HepG2 (cell line): ENCODE results near the gene SSBP1. TPM values are rescaled to one million over a fixed set of nuclear protein-coding genes. Genes with fewer than 3 reads are reported as not detected.
A peak's percentile ranks its signal among the peaks of the same experiment; 100 is the strongest.

ENCODE experiments used
- CCDC6 ChIP-seq: sonication (generic); formaldehyde crosslinking; IDR thresholded peaks from 2 replicates; pipeline ENCODE4 v1.8.1; 2022; ENCODE audit warnings: mild to moderate bottlenecking, missing genetic modification reagents, moderate library complexity
- FOXK2 ChIP-seq: fragments of 450-650 bp; IDR thresholded peaks from 2 replicates; pipeline ENCODE4 v1.6.1; 2016
- HMG20B ChIP-seq: conservative IDR thresholded peaks from 2 replicates; pipeline ENCODE4 v1.6.1; 2016; ENCODE audit warnings: missing genetic modification reagents, missing compliant biosample characterization
- MYC ChIP-seq: sonication (generic); formaldehyde crosslinking; IDR thresholded peaks from 2 replicates; pipeline ENCODE4 v1.9.0; 2021; ENCODE audit warnings: missing genetic modification reagents, borderline replicate concordance
- NONO ChIP-seq, 2 experiments: fragments of 450-650 bp in 1 of 2; sonication (generic) in 1 of 2; formaldehyde crosslinking in 1 of 2; IDR thresholded peaks in 1 of 2; conservative IDR thresholded peaks in 1 of 2; 2 replicates each; pipeline versions ENCODE4 v1.6.1 to v1.8.0; 2017 to 2022; ENCODE audit warnings: mild to moderate bottlenecking in 1 of 2, missing genetic modification reagents in 1 of 2, moderate library complexity in 1 of 2
- PAWR ChIP-seq: sonication (generic); formaldehyde crosslinking; IDR thresholded peaks from 2 replicates; pipeline ENCODE4 v1.4.0; 2020; ENCODE audit warnings: missing genetic modification reagents, mild to moderate bottlenecking, borderline replicate concordance
- POLR2AphosphoS5 ChIP-seq: IDR thresholded peaks from 2 replicates; pipeline ENCODE4 v1.6.1; 2012; ENCODE audit warnings: low read depth, low read length
- RNF2 ChIP-seq: fragments of 450-650 bp; conservative IDR thresholded peaks from 2 replicates; pipeline ENCODE4 v1.6.1; 2016; ENCODE audit warnings: low read depth
- ZFX ChIP-seq: sonication (generic); formaldehyde crosslinking; IDR thresholded peaks from 2 replicates; pipeline ENCODE4 v1.4.0; 2020; ENCODE audit warnings: mild to moderate bottlenecking, low read depth, missing genetic modification reagents, moderate library complexity
- ZNF180 ChIP-seq: sonication (generic); formaldehyde crosslinking; IDR thresholded peaks from 2 replicates; pipeline ENCODE4 v1.4.0; 2020; ENCODE audit warnings: low read depth, missing genetic modification reagents, borderline replicate concordance
- ZSCAN21 ChIP-seq: sonication (generic); formaldehyde crosslinking; IDR thresholded peaks from 2 replicates; pipeline ENCODE4 v1.8.0; 2022; ENCODE audit warnings: mild to moderate bottlenecking, missing genetic modification reagents, moderate library complexity, borderline replicate concordance
- polyA plus RNA-seq, 8 experiments: library from polyadenylated mRNA; depleted of rRNA in 3 of 8; stranded (reverse) in 7 of 8; unstranded in 1 of 8; fragments of >200 nt; fragmentation: Illumina TruSeq in 4 of 8; extraction: Trizol in 4 of 8; gene quantifications; 2 replicates each; pipeline versions ENCODE4 v1.2.1 to v1.2.3, GENCODE V29; 2011 to 2016; ENCODE audit warnings: low read depth in 4 of 8, missing spikeins in 1 of 8, mixed read lengths in 1 of 8; ENCODE audit not compliant: insufficient read depth in 1 of 8
- total RNA-seq, 5 experiments: library from RNA; depleted of rRNA; stranded (reverse); fragments of >200 nt; fragmentation: Illumina TruSeq; extraction: Trizol; gene quantifications; 2 replicates each; pipeline ENCODE4 v1.2.3, GENCODE V29; 2016; ENCODE audit warnings: low read depth in 1 of 5
- TF ChIP-seq, protein P1 (sequence below): sonication (generic); formaldehyde crosslinking; IDR thresholded peaks from 2 replicates; pipeline ENCODE4 v1.5.0; 2020; ENCODE audit warnings: missing genetic modification reagents
- TF ChIP-seq, protein P2 (sequence below): sonication (generic); formaldehyde crosslinking; IDR thresholded peaks from 2 replicates; pipeline ENCODE4 v1.4.0; 2020; ENCODE audit warnings: missing genetic modification reagents, borderline replicate concordance
- TF ChIP-seq, protein P3 (sequence below): sonication (generic); formaldehyde crosslinking; IDR thresholded peaks from 2 replicates; pipeline ENCODE4 v1.4.0; 2020; ENCODE audit warnings: missing genetic modification reagents
- TF ChIP-seq, protein P4 (sequence below): sonication (generic); formaldehyde crosslinking; IDR thresholded peaks from 2 replicates; pipeline ENCODE4 v1.4.0; 2020; ENCODE audit warnings: mild to moderate bottlenecking, missing genetic modification reagents, borderline replicate concordance
- TF ChIP-seq, protein P5 (sequence below), 2 experiments: sonication (generic) in 1 of 2; formaldehyde crosslinking in 1 of 2; IDR thresholded peaks; 2 replicates each; pipeline versions ENCODE4 v1.4.0 to v1.6.1; 2018 to 2020; ENCODE audit warnings: missing genetic modification reagents in 2 of 2, borderline replicate concordance in 1 of 2, low read depth in 1 of 2, mild to moderate bottlenecking in 1 of 2, missing biosample characterization in 1 of 2

The SSBP1 gene
- total and polyA plus RNA-seq, 2 of the 13 experiments (the other 11 are each of a cell fraction or from before 2014, with no cell fraction given): 64.4 to 254 TPM

DNA sequence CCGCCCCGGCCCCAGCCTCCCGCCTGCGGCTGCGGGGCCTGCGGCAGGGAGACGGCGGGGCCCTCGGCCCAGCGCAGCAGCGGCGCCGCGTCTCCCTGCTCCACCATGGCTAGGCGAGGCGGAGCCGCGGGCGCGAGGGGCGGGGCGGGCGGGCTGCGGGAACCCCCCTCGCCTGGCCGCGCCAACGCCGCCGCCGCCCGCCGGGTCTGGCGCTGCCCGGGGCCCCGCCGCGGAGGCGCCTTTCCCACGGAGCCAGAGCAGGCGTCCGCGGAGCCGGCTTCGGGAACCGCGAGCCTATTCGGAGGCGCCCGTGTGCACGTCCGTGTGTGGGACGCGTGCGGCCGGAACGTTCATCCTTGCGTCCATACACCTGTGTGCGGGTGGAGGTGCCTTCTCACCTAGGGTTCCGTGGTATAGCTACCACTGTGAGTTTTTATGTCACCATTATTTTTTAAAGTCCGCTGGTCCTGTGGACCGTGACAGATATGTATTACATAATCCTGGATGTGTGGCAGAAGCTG lies 36.1 kb upstream of the SSBP1 start, which contains the start of gene DENND11 (continued):
- TF ChIP-seq ZFX (CRISPR knock-in tag): 0 out of 2 replicates have a peak, but pooled peaks have one; percentile 7
- TF ChIP-seq FOXK2: no peak
- TF ChIP-seq, protein P1, sequence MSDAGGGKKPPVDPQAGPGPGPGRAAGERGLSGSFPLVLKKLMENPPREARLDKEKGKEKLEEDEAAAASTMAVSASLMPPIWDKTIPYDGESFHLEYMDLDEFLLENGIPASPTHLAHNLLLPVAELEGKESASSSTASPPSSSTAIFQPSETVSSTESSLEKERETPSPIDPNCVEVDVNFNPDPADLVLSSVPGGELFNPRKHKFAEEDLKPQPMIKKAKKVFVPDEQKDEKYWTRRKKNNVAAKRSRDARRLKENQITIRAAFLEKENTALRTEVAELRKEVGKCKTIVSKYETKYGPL (CRISPR knock-in tag): no peak
- TF ChIP-seq MYC: 0 out of 2 replicates have a peak, but pooled peaks have one; percentile 33
- no peak for TF ChIP-seq HMG20B (CRISPR knock-in tag)
- no peak for TF ChIP-seq PAWR (CRISPR knock-in tag)
- no peak for TF ChIP-seq POLR2AphosphoS5
- TF ChIP-seq, protein P2, sequence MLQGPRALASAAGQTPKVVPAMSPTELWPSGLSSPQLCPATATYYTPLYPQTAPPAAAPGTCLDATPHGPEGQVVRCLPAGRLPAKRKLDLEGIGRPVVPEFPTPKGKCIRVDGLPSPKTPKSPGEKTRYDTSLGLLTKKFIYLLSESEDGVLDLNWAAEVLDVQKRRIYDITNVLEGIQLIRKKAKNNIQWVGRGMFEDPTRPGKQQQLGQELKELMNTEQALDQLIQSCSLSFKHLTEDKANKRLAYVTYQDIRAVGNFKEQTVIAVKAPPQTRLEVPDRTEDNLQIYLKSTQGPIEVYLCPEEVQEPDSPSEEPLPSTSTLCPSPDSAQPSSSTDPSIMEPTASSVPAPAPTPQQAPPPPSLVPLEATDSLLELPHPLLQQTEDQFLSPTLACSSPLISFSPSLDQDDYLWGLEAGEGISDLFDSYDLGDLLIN (CRISPR knock-in tag): no peak
- no peak for TF ChIP-seq CCDC6
- no peak for TF ChIP-seq ZNF180
- TF ChIP-seq, protein P3, sequence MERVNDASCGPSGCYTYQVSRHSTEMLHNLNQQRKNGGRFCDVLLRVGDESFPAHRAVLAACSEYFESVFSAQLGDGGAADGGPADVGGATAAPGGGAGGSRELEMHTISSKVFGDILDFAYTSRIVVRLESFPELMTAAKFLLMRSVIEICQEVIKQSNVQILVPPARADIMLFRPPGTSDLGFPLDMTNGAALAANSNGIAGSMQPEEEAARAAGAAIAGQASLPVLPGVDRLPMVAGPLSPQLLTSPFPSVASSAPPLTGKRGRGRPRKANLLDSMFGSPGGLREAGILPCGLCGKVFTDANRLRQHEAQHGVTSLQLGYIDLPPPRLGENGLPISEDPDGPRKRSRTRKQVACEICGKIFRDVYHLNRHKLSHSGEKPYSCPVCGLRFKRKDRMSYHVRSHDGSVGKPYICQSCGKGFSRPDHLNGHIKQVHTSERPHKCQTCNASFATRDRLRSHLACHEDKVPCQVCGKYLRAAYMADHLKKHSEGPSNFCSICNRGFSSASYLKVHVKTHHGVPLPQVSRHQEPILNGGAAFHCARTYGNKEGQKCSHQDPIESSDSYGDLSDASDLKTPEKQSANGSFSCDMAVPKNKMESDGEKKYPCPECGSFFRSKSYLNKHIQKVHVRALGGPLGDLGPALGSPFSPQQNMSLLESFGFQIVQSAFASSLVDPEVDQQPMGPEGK (CRISPR knock-in tag): 0 out of 2 replicates have a peak, but pooled peaks have one; percentile 25
- no peak for TF ChIP-seq NONO (IDR thresholded peaks at IDR 0.05)
- TF ChIP-seq NONO (CRISPR knock-in tag; conservative IDR thresholded peaks at IDR 0.05): peak; percentile 48; the same call in 1 of the 2 replicates
- no peak for TF ChIP-seq ZSCAN21 (CRISPR knock-in tag)
- TF ChIP-seq, protein P4, sequence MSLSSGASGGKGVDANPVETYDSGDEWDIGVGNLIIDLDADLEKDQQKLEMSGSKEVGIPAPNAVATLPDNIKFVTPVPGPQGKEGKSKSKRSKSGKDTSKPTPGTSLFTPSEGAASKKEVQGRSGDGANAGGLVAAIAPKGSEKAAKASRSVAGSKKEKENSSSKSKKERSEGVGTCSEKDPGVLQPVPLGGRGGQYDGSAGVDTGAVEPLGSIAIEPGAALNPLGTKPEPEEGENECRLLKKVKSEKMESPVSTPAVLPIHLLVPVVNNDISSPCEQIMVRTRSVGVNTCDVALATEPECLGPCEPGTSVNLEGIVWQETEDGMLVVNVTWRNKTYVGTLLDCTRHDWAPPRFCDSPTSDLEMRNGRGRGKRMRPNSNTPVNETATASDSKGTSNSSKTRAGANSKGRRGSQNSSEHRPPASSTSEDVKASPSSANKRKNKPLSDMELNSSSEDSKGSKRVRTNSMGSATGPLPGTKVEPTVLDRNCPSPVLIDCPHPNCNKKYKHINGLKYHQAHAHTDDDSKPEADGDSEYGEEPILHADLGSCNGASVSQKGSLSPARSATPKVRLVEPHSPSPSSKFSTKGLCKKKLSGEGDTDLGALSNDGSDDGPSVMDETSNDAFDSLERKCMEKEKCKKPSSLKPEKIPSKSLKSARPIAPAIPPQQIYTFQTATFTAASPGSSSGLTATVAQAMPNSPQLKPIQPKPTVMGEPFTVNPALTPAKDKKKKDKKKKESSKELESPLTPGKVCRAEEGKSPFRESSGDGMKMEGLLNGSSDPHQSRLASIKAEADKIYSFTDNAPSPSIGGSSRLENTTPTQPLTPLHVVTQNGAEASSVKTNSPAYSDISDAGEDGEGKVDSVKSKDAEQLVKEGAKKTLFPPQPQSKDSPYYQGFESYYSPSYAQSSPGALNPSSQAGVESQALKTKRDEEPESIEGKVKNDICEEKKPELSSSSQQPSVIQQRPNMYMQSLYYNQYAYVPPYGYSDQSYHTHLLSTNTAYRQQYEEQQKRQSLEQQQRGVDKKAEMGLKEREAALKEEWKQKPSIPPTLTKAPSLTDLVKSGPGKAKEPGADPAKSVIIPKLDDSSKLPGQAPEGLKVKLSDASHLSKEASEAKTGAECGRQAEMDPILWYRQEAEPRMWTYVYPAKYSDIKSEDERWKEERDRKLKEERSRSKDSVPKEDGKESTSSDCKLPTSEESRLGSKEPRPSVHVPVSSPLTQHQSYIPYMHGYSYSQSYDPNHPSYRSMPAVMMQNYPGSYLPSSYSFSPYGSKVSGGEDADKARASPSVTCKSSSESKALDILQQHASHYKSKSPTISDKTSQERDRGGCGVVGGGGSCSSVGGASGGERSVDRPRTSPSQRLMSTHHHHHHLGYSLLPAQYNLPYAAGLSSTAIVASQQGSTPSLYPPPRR (CRISPR knock-in tag): 0 out of 2 replicates have a peak, but pooled peaks have one; percentile 19
- no peak for TF ChIP-seq RNF2
- TF ChIP-seq, protein P5, sequence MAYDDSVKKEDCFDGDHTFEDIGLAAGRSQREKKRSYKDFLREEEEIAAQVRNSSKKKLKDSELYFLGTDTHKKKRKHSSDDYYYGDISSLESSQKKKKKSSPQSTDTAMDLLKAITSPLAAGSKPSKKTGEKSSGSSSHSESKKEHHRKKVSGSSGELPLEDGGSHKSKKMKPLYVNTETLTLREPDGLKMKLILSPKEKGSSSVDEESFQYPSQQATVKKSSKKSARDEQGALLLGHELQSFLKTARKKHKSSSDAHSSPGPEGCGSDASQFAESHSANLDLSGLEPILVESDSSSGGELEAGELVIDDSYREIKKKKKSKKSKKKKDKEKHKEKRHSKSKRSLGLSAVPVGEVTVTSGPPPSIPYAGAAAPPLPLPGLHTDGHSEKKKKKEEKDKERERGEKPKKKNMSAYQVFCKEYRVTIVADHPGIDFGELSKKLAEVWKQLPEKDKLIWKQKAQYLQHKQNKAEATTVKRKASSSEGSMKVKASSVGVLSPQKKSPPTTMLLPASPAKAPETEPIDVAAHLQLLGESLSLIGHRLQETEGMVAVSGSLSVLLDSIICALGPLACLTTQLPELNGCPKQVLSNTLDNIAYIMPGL (CRISPR knock-in tag; IDR thresholded peaks at IDR 0.05; ENCODE audit: borderline replicate concordance in 1 of 2, low read depth in 1 of 2): 0 out of 4 replicates have a peak, but pooled peaks of 1 of the 2 experiments have one; percentile 19
- TF ChIP-seq, all 625 proteins: peak for 10
